IPS DF 6.9 (cell line): ENCODE data around the gene KRT83.

Source experiments
- DNase-seq: peaks from one replicate; pipeline ENCODE4 v3.0.0-alpha.2; 2013; ENCODE audit warnings: low read depth, low spot score
- H3K27ac ChIP-seq: one replicate; pipeline ENCODE4 v1.5.1; 2013; ENCODE audit warnings: low read length, control low read depth
- H3K27me3 ChIP-seq: 2 replicates; pipeline ENCODE4 v1.6.1; 2013; ENCODE audit warnings: mild to moderate bottlenecking, low read length; ENCODE audit not compliant: control insufficient read depth, insufficient read depth
- H3K36me3 ChIP-seq: 2 replicates; pipeline ENCODE4 v1.6.1; 2013; ENCODE audit warnings: low read length; ENCODE audit not compliant: control insufficient read depth, insufficient read depth
- H3K4me1 ChIP-seq: 2 replicates; pipeline ENCODE4 v1.6.1; 2013; ENCODE audit warnings: low read length; ENCODE audit not compliant: control insufficient read depth, insufficient read depth
- H3K4me3 ChIP-seq: 2 replicates; pipeline ENCODE4 v1.5.1; 2013; ENCODE audit warnings: mild to moderate bottlenecking, low read length
- H3K9me3 ChIP-seq: 2 replicates; pipeline ENCODE4 v1.6.1; 2013; ENCODE audit warnings: low read length, inconsistent platforms; ENCODE audit not compliant: control insufficient read depth, insufficient read depth
- WGBS: extraction: QIAGEN DNeasy Blood & Tissue Kit; methylation state at CpG from one replicate; pipeline ENCODE4 v1.1.7; 2013; ENCODE audit warnings: mixed read lengths, missing lambda C conversion rate; ENCODE audit not compliant: insufficient read length, insufficient coverage; 5-methylcytosine and 5-hydroxymethylcytosine counted together

The KRT83 gene

DNA sequence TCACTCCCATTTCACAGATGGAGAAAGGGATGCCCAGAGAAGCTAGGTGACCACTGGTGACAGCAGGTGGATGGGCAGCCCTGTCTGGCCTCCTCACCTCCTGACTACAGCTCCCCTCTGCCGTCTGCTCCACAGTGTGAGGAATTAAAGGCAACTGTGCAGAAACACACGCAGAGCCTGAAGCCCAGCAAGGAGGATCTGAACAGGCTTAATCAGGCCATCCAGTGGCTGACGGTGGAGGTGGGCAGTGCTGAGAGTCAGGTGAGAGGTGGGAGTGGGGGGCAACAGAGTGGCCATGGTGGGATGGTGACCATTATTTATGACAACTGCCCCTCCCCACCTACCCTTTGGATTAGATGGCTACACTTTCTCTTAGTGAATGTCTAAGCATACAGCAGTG lies 45.5 kb downstream of the KRT83 start:
- Histone ChIP-seq H3K36me3 (no peaks in the 10 kb centered on the region), H3K27me3 (no peaks in the 10 kb centered on the region; the same call in 1 of the 2 replicates), H3K4me3 (no peak overlapping the region), H3K4me1 (no peaks in the 10 kb centered on the region), H3K27ac (no peak overlapping the region), H3K9me3 (no peaks in the 10 kb centered on the region)
- DNase-seq = no peak
- WGBS = no CpG with 5 or more reads among the region's 3 CpGs

DNA sequence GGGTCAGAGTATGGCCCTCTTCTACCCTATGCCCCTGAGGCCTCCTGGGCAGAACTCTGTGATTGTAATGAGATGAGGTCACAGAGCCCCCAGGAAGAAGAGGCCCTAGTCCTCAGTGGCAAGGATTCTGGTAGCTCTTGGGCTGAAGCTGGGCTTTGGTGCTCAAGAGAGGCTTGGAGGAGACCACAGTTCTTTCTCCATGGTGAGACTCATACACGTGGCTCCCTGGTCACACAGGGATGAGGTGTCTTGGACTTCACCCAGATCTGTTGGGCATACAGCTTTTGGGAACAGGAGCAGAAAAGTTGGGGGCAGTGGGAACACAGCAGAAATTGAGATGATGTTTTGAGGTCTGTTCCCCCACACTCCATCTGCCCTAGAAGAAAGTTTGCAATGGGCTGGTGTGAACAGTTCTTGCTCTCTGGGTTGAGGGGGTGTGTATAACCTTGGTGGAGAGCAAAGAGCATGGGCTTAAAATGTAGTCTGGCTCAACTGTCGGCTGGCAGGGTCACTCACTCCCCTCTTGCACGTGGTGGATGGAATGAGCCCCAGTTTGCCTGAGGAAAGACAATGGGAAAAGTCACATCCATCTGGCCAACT lies 46.6 kb downstream of the KRT83 start, which contains the start of gene KRT86:
TSS of gene KRT86 (plus strand) at position 125 of the 600 bp plus-strand sequence. CDS start 27,272 bp downstream, outside the sequence.
- H3K27me3 ChIP-seq = no peaks in the 10 kb centered on the region; the same call in 1 of the 2 replicates
- no CpG with 5 or more reads among the region's 3 CpGs for WGBS
- H3K27ac ChIP-seq = no peak within 1 kb of the TSS
- no peaks in the 10 kb centered on the region for H3K9me3 ChIP-seq
- H3K36me3 ChIP-seq = no peaks in the 10 kb centered on the region
- no peaks in the 10 kb centered on the region for H3K4me1 ChIP-seq
- no peak for DNase-seq
- no peak within 1 kb of the TSS for H3K4me3 ChIP-seq

DNA sequence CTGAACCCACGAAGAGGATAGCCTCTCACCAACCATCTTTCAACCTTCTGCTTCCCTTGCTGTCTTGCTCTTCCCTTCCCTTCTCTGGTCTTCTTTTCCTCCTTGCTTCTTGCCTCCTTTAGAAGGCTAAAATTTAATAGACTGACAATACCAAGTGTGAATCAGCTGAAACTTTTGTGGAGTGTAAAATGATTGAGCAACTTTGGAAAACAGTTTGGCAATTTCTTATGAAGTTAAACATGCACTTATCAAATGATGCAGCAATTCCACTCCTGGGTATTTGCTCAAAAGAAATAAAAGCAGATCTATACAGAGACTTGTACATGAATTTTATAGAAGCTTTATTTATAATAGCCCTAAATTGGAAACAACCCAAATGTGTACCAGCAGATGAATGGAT lies 50.0 kb downstream of the KRT83 start:
- H3K27me3 ChIP-seq = no peaks in the 10 kb centered on the region
- no peaks in the 10 kb centered on the region for H3K4me1 ChIP-seq
- H3K27ac ChIP-seq = no peak overlapping the region
- no peaks in the 10 kb centered on the region for H3K36me3 ChIP-seq
- H3K4me3 ChIP-seq = no peak overlapping the region
- H3K9me3 ChIP-seq = no peaks in the 10 kb centered on the region; the same call in 1 of the 2 replicates
- DNase-seq = no peak
- no CpG with 5 or more reads among the region's 1 CpG for WGBS

DNA sequence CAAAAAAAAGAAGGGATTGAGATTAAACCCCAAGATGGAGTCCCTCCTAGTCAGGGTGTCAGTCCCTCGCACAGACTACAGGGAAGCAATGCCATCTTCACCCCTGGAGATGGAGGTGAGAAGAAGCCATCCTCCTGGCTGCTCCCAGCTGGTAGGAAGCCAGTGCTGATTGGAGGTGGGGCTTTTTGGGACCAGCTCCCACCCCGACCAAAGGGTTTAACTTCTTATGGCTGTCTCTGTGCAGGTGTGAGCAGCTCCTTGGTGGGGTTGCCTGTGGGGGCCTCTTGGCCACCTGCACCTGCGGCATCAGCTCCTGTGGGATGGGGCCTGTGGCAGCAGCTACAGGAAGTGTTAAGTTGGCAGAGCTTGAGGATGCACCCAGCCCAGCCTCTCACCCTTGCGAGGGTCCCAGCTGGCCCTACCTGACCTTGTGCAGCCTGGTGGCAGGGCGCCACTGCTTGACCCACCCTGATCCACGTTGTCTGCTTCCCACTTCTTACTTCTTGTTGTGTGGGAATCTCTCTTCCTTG lies 50.6 kb downstream of the KRT83 start:
- H3K4me3 ChIP-seq = no peak overlapping the region
- no peaks in the 10 kb centered on the region for H3K27me3 ChIP-seq
- DNase-seq = no peak
- H3K9me3 ChIP-seq = no peaks in the 10 kb centered on the region; the same call in 1 of the 2 replicates
- H3K36me3 ChIP-seq = no peaks in the 10 kb centered on the region
- H3K27ac ChIP-seq = no peak overlapping the region
- no peaks in the 10 kb centered on the region for H3K4me1 ChIP-seq
- no CpG with 5 or more reads among the region's 6 CpGs for WGBS

DNA sequence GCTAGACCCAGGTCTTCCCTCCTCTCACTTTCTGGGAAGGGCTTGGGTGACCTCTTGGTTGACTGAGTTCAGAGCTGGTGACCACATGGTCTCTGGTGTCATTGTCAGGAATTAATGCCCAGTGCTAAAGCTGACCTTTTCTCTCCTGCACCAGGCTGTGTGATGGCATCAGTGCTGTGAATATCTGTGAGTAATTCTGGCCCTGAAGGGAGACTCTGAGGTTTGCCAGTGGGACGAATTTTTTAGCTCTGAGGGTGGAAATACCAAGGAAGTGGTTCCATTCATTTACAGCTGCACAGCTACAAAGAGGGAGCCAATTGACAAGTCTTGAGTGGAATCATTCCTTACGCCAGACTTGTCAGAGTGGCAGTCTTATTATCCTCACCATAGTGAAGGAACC lies 53.0 kb downstream of the KRT83 start:
- no CpG with 5 or more reads among the region's 2 CpGs for WGBS
- no peak overlapping the region for H3K27ac ChIP-seq
- no peaks in the 10 kb centered on the region for H3K4me1 ChIP-seq
- no peaks in the 10 kb centered on the region; the same call in 1 of the 2 replicates for H3K9me3 ChIP-seq
- no peaks in the 10 kb centered on the region for H3K27me3 ChIP-seq
- no peak overlapping the region for H3K4me3 ChIP-seq
- no peaks in the 10 kb centered on the region for H3K36me3 ChIP-seq
- no peak for DNase-seq

DNA sequence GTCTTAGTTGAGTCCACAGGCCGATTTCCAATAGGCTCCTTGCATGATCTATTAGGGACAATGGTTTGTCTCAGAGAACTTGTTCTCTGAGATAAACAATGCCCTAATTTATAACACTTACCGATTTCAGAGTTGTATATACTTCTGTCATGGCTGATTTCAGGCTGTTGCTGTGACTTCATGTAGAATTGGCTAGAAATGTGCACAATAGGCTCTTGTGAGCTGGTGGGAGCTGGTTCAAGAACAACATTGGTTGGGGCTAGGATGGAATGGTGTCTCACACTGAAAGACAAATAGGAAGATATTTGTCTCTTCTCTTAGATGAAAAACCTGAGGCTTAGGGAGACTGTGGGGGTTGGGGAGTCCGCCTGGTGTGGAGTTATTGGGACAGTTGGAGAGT lies 53.5 kb downstream of the KRT83 start:
- Histone ChIP-seq H3K4me3 (no peak overlapping the region), H3K9me3 (no peaks in the 10 kb centered on the region; the same call in 1 of the 2 replicates), H3K36me3 (no peaks in the 10 kb centered on the region), H3K27me3 (no peaks in the 10 kb centered on the region), H3K4me1 (no peaks in the 10 kb centered on the region), H3K27ac (no peak overlapping the region)
- WGBS = no CpG with 5 or more reads among the region's 3 CpGs
- DNase-seq = no peak

DNA sequence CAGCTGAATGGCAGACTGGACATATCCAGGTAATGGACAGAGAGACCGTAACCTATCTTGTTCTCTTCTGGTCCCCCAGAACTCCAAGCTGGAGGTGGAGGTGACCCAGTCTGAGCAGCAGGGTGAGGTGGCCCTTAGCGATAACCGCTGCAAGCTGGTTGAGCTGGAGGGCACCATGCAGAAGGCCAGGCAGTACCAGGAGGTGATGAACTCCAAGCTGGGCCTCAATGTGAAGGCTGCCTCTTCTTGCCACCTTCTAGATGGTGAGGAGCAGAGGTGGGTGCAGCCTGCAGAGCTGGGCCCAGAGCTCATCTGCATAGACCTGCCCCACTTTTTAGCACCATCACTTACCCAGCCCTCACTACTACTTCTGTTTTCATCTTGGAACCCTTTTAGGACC lies 53.9 kb downstream of the KRT83 start:
- DNase-seq = no peak
- H3K27ac ChIP-seq = no peak overlapping the region
- H3K27me3 ChIP-seq = no peaks in the 10 kb centered on the region
- H3K36me3 ChIP-seq = no peaks in the 10 kb centered on the region
- H3K4me3 ChIP-seq = no peak overlapping the region
- no peaks in the 10 kb centered on the region; the same call in none of the 2 replicates for H3K9me3 ChIP-seq
- H3K4me1 ChIP-seq = no peaks in the 10 kb centered on the region
- no CpG with 5 or more reads among the region's 3 CpGs for whole genome bisulfite sequencing

DNA sequence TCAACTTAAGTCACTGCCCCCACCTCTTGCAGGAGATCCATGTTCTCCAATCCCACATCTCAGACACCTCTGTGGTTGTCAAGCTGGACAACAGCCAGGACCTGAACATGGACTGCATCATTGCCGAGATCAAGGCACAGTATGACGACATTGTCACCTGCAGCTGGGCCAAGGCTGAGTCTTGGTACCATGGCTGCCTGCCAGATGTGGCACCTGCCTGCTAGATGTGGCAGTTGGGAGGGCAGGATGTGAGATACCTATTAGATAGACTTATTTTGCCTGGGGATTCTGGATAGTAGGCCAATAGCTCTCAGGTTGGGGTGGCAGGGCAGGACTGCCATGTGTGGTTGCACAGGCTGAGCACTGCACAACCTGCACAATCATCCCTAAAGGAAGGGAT lies 54.7 kb downstream of the KRT83 start:
- DNase-seq = no peak
- H3K9me3 ChIP-seq = no peaks in the 10 kb centered on the region; the same call in none of the 2 replicates
- no peak overlapping the region for H3K27ac ChIP-seq
- no peaks in the 10 kb centered on the region for H3K36me3 ChIP-seq
- no peaks in the 10 kb centered on the region for H3K4me1 ChIP-seq
- H3K4me3 ChIP-seq = no peak overlapping the region
- H3K27me3 ChIP-seq = no peaks in the 10 kb centered on the region
- no CpG with 5 or more reads among the region's 2 CpGs for WGBS

DNA sequence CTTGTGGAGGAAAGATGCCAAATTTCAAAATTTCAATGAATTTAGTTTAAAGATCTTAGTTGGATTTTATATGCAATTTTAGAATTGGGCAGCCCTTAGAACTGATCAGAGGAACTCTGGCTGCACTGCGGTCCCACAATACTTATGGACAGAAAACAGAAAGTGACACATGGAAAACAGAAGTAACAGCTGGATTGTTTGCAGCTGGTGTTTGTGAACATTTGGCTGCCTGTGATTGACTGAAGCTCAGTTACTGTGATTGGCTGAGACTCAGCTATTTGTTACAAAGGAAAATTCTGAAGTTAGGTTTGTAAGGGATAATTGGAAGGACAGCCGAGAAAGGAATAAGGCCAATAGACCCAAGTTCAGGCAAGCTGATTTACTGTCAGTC lies 56.8 kb downstream of the KRT83 start:
- peaks cover 1% of the 10 kb centered on the region for H3K9me3 ChIP-seq
- H3K4me1 ChIP-seq = no peaks in the 10 kb centered on the region
- H3K36me3 ChIP-seq = no peaks in the 10 kb centered on the region
- no peak overlapping the region for H3K4me3 ChIP-seq
- H3K27ac ChIP-seq = no peak overlapping the region
- no CpG with 5 or more reads among the region's 2 CpGs for WGBS
- H3K27me3 ChIP-seq = peaks cover 1% of the 10 kb centered on the region; the same call in 1 of the 2 replicates
- no peak for DNase-seq
